HFFc6 (cell line): ENCODE data around the gene ATN1. TPM values are rescaled to one million over a fixed set of nuclear protein-coding genes. Genes with fewer than 3 reads are reported as not detected.
A peak's percentile ranks its signal among the peaks of the same experiment; 100 is the strongest.

Experiments
- DNase-seq: peaks from one replicate; pipeline ENCODE4 v3.0.0-alpha.2; 2018
- H3K27ac Mint-ChIP-seq: 2 replicates; pipeline ENCODE4 v1.8.0; 2020; ENCODE audit warnings: mild to moderate bottlenecking, mixed read lengths
- H3K27me3 Mint-ChIP-seq: 2 replicates; pipeline ENCODE4 v1.8.0; 2021; ENCODE audit warnings: mild to moderate bottlenecking, moderate library complexity, mixed read lengths; ENCODE audit not compliant: insufficient read depth
- H3K36me3 Mint-ChIP-seq: 2 replicates; pipeline ENCODE4 v1.8.0; 2021; ENCODE audit warnings: low read depth, mixed read lengths
- H3K4me1 Mint-ChIP-seq: 2 replicates; pipeline ENCODE4 v1.8.0; 2020; ENCODE audit warnings: low read depth, mixed read lengths
- H3K4me3 Mint-ChIP-seq: 2 replicates; pipeline ENCODE4 v1.8.0; 2020; ENCODE audit warnings: mild to moderate bottlenecking, moderate library complexity, mixed read lengths
- H3K9me3 Mint-ChIP-seq: 2 replicates; pipeline ENCODE4 v1.8.0; 2020; ENCODE audit warnings: mild to moderate bottlenecking, mixed read lengths
- CTCF ChIP-seq: fragments of 200-600 bp; sonication (generic); IDR thresholded peaks from 2 replicates; pipeline ENCODE4 v1.5.0; 2021; ENCODE audit warnings: antibody characterized with exemption, mild to moderate bottlenecking
- total RNA-seq, 6 experiments: library from RNA; stranded (reverse); fragmentation: NEBNext Ultra II Directional; extraction: Animal tissue kit (Norgen Biotek cat#: 25700); gene quantifications; 2 replicates in 1 of 6; 3 replicates in 5 of 6; pipeline ENCODE4 v1.2.3, GENCODE V29; 2021

ATN1 gene
- total RNA-seq, 6 experiments from 2014 or later: 96.8 to 120 (median 107) TPM

GRCh38 chr12:6963016-6963731, 35.4 kb downstream of the ATN1 start:
- 0 out of 2 replicates have a peak overlapping the region, but pooled peaks have one; percentile 33 for H3K27ac Mint-ChIP-seq
- no peak overlapping the region for H3K4me3 Mint-ChIP-seq

GRCh38 chr12:6963791-6964413, 36.1 kb downstream of the ATN1 start:
- Mint-ChIP-seq H3K36me3 (peaks cover 14% of the 10 kb centered on the region), H3K4me3 (no peak overlapping the region), H3K27ac (no peak overlapping the region), H3K27me3 (no peaks in the 10 kb centered on the region), H3K4me1 (peaks cover 31% of the 10 kb centered on the region), H3K9me3 (no peaks in the 10 kb centered on the region)
- no peak for TF ChIP-seq CTCF
- DNase-seq: no peak

More at GRCh38 chr12:6963016-6963731, 35.4 kb downstream of the ATN1 start:
- Mint-ChIP-seq H3K9me3 (no peaks in the 10 kb centered on the region), H3K27me3 (no peaks in the 10 kb centered on the region), H3K36me3 (peaks cover 9% of the 10 kb centered on the region), H3K4me1 (peaks cover 25% of the 10 kb centered on the region)
- no peak for DNase-seq
- TF ChIP-seq CTCF: no peak

- no peak for TF ChIP-seq CTCF
- peaks cover 37% of the 10 kb centered on the region for H3K4me1 Mint-ChIP-seq
- DNase-seq: no peak
- peaks cover 19% of the 10 kb centered on the region for H3K36me3 Mint-ChIP-seq
- no peaks in the 10 kb centered on the region for H3K9me3 Mint-ChIP-seq
- H3K4me3 Mint-ChIP-seq: no peak overlapping the region
- H3K27ac Mint-ChIP-seq: peak overlapping the region; percentile 69
- no peaks in the 10 kb centered on the region for H3K27me3 Mint-ChIP-seq
These were observed 36.9 kb downstream of the ATN1 start for GRCh38 chr12:6964605-6965025.

- Mint-ChIP-seq H3K27me3 (peaks cover 1% of the 10 kb centered on the region; the same call in 1 of the 2 replicates), H3K27ac (peak overlapping the region; percentile 69), H3K36me3 (peaks cover 23% of the 10 kb centered on the region), H3K4me3 (no peak overlapping the region), H3K9me3 (no peaks in the 10 kb centered on the region), H3K4me1 (peaks cover 37% of the 10 kb centered on the region)
- peak; percentile 84 for DNase-seq
- peak; percentile 96 for TF ChIP-seq CTCF
These were observed 37.4 kb downstream of the ATN1 start for GRCh38 chr12:6965026-6965661.

- Mint-ChIP-seq H3K27ac (peak overlapping the region; percentile 69), H3K9me3 (no peaks in the 10 kb centered on the region), H3K36me3 (peaks cover 24% of the 10 kb centered on the region)
These were observed 38.0 kb downstream of the ATN1 start for GRCh38 chr12:6965714-6966113.

More at GRCh38 chr12:6965714-6966113, 38.0 kb downstream of the ATN1 start:
- Mint-ChIP-seq H3K27me3 (peaks cover 2% of the 10 kb centered on the region), H3K4me1 (peaks cover 36% of the 10 kb centered on the region), H3K4me3 (no peak overlapping the region)
- no peak for TF ChIP-seq CTCF
- DNase-seq: no peak
